B cell (primary cell): ENCODE results near the gene AHNAK.

ENCODE experiments used
- EZH2 ChIP-seq: IDR thresholded peaks from 2 replicates; pipeline ENCODE4 v1.6.1; 2012; ENCODE audit warnings: borderline replicate concordance, low read depth, mild to moderate bottlenecking, moderate library complexity, low read length; ENCODE audit not compliant: insufficient read depth, poor library complexity, severe bottlenecking
- TF ChIP-seq, protein P1 (sequence below): fragments of 200-600 bp; IDR thresholded peaks from one replicate; pipeline ENCODE4 v1.8.0; 2022; ENCODE audit warnings: antibody characterized with exemption, mild to moderate bottlenecking

- TF ChIP-seq, protein P1, sequence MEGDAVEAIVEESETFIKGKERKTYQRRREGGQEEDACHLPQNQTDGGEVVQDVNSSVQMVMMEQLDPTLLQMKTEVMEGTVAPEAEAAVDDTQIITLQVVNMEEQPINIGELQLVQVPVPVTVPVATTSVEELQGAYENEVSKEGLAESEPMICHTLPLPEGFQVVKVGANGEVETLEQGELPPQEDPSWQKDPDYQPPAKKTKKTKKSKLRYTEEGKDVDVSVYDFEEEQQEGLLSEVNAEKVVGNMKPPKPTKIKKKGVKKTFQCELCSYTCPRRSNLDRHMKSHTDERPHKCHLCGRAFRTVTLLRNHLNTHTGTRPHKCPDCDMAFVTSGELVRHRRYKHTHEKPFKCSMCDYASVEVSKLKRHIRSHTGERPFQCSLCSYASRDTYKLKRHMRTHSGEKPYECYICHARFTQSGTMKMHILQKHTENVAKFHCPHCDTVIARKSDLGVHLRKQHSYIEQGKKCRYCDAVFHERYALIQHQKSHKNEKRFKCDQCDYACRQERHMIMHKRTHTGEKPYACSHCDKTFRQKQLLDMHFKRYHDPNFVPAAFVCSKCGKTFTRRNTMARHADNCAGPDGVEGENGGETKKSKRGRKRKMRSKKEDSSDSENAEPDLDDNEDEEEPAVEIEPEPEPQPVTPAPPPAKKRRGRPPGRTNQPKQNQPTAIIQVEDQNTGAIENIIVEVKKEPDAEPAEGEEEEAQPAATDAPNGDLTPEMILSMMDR, result no peak
- no peak for TF ChIP-seq EZH2
Measured at GRCh38 chr11:62477927-62478326, 68.7 kb downstream of the AHNAK start.
